Femur (tissue), 1 donor: Measurements from ENCODE around the gene SORCS3.

Experiments used
- DNase-seq: peaks from one replicate; pipeline ENCODE4 v3.0.0-alpha.2; 2017

The SORCS3 gene

DNA sequence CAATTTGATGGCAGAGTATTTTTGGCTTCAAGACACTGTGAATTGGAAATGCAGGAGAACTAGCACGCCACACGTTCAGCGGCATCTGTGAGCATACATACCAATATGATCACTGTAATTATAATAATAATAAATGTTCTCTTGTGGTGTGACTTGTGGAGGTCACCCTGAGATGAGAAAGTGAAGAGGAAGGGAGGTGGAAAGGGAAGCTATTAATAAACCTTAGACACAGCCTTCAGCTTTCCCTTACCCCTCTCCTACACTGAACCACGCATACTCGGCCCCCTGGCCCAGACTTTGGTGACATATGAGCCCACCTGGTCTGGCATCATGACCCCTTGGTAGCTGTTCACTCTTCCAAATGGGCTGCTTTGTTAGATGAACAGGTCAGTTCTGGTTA, 139.1 kb downstream of the SORCS3 start:
- DNase-seq, result no peak

DNA sequence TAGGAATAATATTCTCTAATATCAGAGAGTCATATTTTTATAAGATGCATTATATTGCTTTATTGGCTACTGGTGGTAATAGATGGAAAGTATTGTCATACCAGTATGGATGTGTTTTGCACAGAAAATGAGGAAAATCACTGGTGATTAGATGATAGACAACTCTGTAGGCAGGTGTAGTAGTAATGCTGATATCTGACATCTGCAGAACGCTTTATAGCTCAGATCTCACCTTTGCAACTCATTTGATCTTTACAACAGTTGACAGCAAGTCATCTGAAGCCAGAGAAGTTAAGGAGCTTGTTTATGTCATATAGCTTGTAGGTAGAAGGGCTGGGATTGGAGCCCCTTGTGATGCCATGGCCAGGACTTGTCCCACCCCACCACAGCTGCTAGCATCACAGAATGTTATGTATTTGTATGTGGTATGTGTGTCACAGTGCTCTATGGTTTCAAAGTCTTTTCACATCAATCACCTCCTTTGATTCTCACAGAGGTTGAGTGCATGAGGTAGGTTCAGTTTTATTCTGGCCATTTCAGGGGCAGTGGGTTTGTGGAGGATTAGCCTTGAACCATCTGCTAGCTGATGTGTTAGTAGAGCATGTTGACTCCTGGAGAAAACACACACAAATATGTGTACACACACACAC, 140.0 kb downstream of the SORCS3 start:
- DNase-seq, result no peak

DNA sequence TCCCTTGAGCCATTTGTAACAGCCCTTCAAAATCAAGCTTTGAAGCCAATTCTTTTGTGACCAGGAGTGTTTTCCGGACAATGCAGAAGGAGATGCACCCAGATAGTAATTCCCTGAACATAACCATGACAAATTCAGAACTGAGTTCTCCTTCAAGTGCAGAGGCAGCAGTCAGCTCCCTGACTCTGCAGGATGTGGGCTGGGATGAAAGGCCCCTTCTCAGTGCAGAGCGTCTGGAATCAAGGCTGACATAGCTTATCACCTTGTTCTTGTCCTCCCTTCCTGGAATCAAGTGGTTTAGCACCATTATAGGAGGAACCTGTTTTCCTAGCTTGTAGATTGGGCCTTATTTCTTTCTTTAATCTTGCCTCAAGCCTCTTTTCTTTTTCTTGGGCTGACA, 143.4 kb downstream of the SORCS3 start:
- no peak for DNase-seq

DNA sequence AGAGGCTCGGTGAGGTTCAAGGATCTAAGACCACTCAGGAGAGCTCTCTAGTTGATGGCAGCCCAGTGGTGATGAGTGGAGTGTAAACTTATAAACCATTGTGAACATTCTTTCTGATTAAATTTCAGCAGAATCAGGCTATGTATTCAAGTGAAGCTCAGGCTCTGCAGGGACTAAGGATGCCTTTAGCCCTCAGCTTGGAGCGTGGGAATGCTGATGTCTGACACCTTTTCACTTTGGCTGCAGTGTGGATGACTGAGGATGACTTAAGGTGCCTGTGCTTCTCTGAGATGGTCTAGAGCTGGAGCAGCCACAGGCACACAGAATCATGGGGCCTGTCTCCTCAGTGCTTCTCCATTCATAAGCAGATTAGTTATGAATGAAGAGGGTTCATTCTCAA, 150.4 kb downstream of the SORCS3 start:
- DNase-seq, result no peak

DNA sequence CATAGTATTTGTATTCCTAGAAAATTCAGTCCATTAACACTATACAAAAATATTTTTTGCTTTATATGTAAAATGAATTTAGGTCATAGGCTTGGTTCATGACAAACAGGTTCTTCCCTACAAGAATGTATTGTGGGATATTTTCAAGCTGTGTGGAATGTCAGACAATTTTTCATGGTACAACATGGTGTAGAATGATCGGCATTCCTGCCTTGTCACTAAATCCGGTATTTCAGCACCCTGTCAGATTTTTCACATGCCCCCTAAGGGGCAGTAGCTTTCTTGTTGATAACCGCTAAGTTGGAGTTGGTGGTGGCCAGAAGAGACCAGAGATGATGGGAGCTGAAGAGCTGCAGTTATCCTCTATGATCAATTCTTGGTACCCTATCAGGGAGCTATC, 154.3 kb downstream of the SORCS3 start:
- no peak for DNase-seq

DNA sequence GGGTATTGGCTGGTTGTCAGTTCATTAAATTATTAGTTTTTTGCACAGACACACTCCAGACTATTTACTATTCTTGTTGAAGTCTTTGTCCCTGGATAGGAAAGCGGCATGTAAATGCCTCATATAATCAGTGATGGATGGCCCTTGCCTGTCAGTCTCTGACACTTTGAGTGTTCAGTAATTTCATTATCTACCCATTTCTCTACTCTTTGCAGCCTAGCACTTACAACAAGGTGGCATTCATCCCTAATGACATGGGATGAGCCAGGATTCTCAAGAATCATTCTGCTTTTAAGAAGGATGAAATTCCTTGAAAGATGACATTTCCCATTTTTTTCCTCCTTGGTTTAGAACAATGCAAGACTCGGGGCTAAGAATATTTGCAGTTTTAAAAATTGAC, 155.7 kb downstream of the SORCS3 start:
- DNase-seq, result no peak

DNA sequence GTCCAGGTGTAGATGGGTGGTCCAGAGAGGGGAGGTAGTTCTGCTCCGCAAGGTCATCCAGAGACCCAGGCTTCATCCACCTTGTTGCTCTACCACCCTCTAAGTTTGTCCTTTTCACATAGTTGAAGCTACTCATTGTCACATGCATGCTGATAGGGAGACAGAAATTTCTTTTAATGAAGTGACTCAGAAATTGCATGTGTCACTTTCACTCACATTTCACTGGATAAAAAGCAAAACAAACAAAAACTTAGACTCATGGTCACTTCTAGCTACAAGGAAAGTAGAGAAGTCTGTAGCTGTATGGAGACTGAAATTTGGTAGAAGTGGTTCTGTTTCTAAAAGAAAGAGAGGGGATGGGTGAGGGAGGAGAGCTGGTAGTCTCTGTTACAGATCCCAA, 161.9 kb downstream of the SORCS3 start:
- no peak for DNase-seq

DNA sequence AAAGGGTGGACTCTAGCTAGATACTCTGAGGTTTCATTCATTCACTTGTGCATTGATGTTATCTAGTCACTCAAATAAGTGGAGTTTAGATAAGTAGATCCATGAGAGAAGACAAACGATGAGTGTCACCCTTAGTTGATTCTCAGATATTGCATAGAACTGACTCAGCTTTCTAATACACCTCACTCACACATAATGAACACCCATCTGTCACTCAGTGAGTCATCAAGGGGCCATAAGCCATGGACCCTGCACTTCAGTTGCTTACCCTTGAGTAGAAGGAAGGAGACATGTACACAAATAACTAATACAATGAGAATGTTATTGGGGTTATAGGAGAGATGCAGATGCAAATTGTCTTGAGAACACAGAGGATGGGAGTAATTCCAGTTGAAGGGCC, 163.8 kb downstream of the SORCS3 start:
- no peak for DNase-seq

DNA sequence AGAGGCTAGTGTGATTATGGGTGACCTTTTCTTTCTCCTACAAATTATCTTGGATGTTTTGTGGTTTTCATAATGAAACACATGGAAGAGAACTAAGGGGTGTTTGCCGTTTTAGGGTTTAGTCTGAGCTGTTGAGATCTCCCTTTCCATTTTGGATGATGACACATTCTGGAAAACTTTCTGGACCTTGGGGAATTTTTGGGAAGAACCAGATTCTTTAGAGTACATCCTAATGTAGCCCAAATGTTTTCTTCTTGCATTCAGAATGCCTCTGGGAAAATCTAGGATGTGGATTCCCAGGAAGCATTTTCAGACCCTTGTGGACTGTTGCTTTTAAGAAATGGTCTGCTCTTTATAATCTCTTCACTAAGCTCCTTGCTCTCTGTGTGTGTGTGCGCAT, 165.7 kb downstream of the SORCS3 start:
- DNase-seq, result no peak

DNA sequence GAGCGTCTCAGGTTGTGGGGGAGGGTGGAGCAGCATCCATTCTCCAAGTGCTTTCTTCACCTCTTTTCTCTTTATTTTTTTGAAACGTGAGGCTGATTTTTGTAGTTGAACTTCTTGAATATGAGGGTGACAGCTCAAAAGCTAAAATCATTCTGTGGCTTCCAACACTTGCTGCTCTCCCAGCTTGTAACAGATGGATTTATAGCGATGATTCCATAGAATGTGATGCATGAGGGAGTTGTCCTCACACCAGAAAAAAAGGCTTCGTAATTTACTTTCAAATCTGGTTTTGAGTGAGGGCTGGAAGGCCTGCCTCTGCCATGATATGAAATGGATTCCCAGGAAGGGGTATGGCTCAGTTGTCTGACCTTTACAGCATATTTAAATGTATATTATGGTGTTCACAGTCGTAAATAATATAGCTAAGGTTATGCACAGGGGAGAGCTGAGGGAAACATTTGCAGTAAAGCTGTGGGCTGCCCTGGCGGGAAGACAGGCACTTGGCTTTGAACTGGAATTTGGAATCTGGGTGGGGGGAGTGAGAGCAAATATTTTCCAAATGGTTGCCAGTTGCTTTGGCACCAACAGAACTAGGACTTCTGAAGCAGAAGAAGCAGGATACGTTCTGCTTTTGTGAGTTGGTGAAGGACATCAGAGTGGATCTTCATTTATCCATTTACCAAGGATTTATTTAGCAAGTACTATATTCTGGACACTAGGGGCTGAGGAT, 166.7 kb downstream of the SORCS3 start:
- no peak for DNase-seq

DNA sequence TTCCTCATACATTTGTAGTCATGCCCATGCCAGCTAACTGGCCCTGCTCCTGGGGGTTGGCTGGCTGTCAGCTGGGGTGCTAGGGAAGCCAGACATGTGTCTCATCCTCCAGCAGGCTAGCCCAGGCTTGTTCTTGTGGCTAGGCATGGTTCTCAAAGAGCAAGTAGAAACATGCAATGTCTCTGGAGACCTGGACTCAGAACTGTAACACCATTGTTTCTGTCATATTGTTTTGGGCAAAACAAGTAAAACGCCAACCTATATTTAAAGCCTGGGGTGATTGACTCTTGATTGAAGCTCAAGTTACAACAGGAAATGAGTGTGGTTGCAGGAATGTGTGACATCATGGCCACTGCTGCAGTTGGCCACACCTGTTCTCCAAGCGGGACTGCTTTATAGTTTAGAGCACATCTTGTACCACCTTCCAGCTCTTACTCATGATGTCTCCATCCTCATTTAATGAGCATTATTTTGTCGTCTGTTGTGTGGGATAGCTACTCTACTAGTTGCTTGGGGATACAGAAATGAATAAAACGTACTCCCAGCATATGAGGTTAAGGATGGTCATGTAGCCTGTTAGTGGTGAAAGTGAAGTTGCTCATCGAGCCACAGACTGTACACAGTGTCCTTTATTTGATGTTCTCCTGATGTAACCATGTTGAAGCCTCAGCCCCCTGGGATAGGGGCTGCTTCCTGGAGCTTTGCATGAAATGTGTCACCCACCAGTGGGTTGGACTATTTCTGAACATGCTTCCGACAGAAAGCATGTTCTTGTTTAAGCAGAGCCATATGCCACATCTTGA, 168.4 kb downstream of the SORCS3 start:
- DNase-seq, result no peak

DNA sequence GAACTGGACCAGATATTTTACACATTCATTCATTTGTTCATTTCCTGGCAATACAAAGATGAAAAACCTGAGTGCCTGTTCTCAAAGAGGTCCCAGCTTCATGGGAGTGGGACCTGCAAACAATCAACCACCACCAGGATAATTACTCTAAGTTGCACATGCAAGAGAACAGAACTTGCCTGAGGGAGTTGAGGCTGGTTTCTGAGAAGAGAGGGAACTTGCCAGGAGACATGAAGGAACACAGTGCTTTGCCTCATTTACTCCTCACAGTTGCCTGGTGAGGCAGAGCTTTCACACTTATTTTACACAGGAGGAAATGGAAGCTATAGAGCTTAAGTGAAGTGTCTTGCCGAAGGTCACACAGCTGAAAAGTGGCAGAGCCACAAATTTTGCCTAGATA, 170.1 kb downstream of the SORCS3 start:
- DNase-seq, result no peak

DNA sequence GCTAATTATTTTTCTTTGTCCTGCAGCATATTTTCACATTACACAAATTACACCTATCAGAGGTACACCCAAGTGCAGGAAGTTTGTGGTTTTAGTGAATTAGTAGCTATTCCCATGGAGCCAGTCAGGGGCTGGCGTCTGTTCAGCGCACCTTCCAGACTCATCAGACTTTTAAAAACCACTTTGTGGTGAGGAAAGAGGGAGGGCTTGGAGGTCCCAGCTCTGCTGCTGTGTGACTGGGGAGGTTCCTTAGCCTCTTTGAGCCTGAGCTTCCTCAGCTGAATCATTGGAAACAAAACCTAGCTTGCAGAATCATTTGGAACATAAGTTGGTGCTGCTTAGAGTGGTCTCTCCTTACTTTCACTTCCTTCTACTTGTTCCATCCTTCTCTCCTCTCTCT, 175.4 kb downstream of the SORCS3 start:
- DNase-seq, result no peak

DNA sequence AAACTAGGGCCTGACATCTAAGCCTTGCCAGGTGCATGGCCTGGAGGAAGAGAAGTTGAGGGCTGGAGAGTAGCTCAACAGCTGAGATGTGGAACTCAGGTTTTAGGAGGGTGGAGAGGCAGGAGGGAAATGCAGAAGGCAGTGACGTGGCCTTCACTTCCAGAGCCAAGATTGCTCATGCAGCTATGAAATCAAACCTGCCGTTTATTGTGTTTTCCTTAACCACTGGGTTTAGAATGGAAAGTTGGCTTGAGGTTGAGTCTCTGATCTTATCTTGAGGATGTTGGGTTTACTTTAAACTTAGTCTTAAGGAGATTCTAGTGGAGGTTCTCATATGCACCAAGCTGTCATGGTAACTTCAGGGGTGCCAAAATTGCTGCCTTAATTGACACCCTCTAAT, 178.6 kb downstream of the SORCS3 start:
- DNase-seq, result no peak

DNA sequence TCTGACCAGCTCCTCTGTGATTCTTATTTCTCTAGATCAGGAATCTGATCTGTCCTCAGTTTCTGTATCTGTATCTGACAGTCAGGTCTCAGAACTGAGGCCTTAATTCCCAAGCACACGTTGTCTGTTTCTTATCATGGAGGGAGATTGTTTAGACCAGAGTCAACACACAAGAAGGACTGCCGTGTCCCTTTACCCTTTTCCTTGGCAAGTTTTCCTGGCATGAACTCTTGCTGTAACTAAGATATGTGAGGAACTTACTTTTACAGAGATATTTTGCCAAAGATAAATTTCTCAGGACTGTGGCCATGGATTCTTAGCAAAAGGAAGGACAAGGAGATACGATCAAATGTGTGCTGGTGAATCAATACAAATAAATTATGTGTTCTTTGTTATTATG, 181.0 kb downstream of the SORCS3 start:
- DNase-seq, result no peak

DNA sequence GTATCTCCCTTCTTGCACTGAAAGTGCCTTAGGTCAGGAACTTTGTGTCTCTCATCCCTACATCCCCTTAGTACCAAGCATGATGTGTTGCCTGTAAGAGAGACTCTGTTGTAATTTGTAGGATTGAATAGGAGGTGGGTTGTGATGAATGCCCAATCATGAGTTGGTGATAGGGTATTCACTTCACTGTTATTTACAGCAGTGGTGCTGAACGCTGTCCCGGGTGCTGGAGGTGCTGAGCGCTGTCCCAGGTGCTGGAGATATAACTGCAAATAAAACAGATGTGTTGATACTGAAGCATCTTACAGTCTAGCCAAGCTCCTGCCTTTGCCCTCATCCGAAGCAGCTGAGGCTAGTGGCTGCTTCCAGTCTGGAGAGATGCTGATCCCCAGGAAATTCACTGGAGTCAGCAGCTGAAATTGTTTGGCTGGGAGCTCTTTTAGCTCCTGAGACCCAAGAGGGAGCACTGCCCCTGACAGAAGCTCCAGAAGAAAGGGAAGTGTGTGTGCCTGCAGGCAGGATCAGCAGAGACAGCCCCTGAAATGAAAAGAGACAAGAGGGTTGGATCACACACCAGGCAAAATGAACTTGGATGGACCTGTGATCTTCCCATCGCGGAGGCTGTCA, 183.4 kb downstream of the SORCS3 start:
- peak; percentile 68 for DNase-seq

DNA sequence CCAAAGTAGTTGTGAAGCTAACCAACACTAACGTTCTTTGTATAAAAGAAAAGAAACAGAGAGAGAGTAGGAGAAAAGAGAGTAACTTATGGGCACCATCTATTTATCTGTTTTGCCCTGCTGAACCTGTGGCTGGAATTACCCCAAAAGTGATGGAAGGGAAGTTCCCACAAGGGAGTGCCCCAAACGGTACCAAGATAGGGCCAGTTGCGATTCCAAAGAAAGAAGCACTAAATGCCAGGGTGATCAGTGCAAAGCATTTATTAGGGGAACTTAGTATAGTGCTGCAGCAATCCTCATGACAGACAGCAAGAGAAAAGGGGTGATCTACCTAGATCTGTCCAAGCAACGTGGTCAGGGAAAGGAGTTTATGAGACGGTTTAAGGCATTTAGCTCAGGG, 190.2 kb downstream of the SORCS3 start:
- no peak for DNase-seq

DNA sequence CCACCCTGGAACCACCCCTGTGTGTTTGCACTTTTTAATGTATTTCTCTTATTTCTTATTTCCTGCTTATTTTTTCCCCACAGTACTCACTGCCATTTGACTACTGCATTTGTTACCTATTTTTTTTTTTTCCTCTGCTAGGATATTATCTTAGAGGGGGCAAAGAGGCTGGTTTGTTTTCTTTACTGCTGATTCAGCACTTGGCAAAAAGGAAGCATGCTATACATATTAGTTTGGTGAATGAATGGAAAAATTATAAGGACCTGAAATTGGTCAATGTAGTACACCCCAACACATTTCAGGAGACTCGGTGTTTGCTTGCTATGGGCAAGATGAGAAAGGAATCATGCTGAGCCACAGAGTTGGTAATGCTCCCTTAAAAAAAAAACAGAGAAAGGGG, 193.5 kb downstream of the SORCS3 start:
- DNase-seq, result no peak

DNA sequence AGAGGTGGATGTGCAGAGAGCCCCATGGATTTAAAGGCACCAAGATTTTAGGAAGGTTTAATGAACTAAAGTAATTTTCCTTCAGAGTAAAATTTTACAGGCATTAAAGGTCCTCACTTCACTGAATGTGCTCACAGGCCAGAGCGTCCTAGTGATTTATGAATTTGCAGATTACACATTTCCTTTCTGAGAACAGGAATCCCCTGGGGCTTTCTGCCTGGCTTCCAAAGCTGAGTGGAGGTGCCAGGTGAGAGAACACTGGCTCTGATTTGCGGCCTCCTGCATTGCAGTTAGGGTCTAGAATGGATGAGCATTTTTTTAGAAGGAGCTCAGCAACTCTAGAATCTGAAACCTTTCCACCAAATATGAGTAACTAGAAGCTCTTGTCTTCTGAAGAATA, 194.3 kb downstream of the SORCS3 start:
- no peak for DNase-seq

DNA sequence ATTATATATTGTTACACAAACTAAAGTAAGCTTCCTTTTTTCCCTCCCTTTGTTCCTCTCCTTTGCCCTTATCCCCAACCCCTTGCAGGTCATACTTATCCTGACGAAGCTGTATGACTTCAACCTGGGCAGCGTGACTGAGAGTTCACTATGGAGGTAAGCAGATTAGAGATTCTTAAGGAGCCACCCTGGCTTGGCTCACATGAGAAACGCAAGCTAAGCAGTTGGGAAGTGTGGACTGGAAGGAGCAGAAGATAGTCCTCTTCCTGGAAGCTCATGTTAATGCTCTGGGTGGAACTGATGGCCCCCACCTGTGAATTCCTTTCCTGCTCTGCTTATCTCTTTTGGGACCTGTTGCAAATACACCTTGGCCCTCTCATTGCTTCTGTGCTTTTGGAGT, 201.6 kb downstream of the SORCS3 start:
- DNase-seq, result no peak

DNA sequence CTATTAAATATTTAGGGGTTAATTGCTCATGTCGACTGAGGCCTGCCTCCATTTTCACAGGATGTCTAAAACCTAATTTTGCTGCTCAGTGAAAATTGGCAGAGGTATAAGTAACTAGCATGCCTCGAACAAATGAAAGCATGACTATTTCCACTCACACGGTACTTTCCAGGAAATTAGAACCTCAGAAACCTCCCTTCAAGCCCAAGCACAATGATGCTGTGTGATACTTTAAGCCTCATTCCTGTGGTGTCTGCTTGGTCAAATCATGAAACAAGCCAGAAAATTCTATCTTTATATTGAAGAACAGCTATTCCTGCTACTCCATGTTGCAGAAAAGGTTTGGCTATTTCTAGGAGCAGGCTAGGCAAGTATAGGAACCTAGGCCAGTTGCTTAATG, 203.0 kb downstream of the SORCS3 start:
- no peak for DNase-seq

DNA sequence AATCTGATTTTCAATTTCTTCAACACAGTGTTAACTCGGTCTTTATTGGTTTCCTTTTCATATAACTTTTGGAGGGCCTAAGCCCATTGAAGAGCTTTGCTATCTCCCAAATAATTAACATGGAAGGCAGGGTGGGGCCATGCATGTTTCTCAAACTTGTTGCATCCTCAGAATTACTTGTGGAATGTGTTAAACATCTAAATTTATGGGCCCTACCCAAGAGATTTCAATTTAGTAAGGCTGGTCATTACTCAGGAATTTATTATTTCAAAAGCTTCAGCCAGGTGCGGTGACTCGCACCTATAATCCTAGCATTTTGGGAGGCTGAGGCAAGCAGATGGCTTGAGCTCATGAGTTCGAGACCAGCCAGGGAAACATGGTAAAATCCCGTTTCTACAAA, 208.9 kb downstream of the SORCS3 start:
- no peak for DNase-seq

DNA sequence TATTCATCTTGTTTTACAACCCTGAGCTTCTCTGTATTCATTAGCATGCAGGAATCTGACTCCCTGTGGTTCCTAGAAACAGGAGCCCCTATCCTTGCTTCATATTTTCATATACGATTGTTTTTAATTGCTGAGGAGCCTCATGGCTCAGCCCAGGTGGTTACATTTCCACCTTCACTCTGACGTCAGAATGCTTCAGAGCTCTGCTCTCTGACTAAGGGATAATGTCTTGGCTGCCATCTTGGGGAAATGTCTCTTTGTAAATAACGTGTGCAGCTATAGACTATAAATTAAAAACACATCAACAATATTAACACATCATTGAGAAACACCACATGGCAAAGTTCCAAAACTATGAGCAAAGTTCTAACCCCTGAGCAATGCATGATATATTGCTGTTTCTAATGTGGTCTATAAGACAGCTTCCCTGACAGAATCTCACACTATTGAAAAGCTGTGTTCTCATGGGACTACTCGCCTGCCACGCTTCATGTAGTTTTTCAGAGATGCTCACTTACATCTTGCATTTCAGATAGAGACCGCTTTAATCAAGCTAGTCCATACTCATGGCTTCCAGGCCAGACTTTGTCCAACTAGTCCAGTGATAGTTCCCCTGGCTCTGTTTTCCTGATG, 227.0 kb downstream of the SORCS3 start:
- DNase-seq, result no peak
